GM03348 (cell line): Measurements from ENCODE around the gene SH3BP1.

Experiments
- DNase-seq: peaks from one replicate; pipeline ENCODE4 v3.0.0; 2012; ENCODE audit warnings: low spot score

Gene SH3BP1

DNA sequence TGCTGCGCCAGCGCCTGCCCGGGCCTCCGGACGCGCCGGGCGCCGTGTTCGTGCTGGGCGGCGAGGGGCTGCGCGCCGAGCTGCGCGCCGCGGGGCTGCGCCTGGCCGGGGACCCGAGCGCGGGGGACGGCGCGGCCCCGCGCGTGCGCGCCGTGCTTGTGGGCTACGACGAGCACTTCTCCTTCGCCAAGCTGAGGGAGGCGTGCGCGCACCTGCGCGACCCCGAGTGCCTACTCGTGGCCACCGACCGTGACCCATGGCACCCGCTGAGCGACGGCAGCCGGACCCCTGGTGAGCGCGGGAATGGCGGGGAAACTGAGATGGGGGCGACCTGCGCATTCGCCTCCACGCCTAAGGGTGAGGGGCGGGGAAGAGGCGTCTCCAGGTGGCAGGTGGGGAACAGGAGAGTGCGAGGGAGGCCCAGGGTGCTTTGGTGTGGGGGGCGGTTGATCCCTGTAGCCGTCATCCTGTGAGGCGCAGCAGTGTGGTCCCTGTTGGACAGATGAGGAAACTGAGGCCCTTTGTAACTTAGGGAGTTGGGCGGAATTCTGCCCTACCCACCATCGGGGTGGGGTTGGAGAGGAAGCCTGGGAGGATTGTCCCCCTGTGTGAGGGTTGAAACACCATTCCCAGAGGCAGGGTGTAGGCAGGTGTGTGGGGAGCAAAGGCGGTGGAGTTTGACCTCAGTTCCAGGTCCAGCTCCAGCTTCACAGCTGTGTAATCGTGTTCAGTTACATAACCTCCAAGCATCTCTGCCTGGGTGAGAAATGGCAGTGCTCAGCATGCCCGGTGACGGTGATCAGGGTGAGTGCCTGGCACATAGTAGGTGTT, 19.8 kb downstream of the SH3BP1 start:
- DNase-seq, result peak; percentile 31

DNA sequence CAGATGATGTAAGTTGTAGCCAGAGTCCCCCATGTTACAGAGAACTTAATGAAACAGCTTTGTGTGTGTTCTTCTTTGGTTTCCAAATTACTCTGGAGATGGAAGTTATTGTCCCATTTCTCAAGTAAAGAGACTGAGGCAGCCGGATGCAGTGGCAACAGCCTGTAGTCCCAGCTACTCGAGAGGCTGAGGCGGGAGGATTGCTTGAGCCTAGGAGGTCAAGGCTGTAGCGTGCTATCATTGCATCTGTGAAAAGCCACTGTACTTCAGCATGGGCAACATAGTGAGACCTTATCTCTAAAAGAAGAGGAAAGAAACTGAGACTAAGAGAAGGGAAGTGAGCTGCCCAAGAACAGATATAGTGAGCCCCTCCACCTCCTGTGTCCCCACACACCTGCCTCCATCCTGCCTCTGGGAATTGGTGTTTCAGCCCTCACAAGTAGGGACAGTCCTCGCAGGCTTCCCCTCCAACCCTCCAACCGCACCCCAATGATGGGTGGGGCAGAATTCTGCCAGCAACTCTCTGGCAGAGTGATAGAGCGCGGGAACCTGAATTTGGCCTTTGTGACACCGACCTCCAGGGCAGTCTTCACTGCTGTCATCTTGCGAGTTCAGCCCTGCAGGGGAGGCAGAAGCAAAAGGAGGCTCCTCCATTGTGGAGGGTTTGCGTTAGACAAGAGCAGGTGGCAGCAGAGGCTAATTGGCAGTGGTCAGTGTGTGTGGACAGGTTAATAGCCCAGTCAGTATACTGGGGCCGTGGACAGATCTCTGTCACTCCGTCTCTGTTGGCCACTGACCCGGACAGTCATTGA, 20.6 kb downstream of the SH3BP1 start:
- no peak for DNase-seq

DNA sequence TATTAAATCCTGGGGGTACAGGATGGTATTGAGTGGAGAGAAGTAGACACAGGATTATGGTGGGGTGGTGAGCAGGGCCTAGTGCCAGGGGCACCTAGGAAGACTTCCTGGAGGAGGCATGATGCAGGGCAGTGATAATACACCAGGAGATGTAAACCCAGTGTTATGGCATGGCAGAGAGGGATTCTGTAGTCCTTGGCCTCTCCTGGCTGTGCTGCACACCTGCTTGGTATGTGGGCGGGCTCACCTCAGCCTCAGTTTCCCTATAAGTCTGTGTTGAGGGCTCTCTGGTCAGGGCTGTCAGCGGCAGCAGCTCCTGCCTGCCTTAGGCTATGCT, 21.2 kb downstream of the SH3BP1 start:
- DNase-seq, result no peak

DNA sequence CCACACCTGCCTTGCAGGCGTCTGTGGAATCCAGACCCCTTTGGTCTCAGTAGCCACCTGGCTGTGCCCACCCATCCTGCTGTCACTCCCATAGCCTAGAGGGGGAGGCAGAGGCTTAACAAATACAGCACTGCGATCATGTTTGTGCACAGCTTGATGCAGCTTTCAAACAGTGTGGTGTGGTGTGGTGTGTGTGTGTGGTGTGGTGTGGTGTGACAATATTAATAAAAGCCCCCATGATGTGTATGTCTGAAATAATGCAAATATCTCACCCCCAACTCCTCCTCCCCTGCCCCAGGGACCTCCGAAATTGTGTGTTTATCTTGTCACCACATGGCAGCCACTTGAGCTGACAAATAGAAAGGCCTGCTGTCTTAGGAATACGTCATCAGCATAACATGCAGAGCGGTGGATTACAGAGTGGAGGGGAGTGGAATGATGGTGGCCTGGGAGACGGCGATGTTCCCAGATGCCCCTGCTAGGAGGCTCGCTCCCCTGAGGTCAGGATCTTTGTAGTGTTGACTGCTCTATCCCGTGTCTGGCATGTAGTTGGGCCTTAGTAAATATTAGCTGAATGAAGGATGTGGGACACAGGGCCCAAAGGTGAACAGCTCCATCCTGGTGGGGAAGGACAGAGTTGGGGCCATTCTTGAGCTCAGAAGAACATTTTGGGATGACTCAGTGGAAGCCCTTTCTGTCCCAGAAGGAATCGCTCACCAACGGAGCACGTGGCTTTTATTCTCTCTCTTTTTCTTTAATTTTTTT, 21.9 kb downstream of the SH3BP1 start:
- peak; percentile 60 for DNase-seq

DNA sequence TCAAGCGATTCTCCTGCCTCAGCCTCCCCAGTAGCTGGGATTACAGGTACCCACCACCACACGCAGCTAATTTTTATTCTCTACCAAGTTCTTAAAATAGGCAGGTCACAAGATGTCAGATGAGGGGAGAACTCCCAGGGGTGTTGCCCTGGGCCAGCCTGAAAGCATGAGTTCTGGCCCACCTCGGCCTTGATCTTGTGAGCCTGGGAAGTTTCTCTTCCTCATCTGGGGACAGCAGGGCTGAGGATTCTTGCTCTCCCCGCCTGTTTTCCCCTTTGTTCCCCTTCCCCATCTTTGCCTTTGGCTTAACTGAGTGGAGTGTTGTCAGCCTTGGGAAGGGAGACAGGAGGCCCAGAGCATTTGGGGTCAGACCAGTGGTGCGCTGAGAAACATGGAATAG, 22.6 kb downstream of the SH3BP1 start:
- DNase-seq, result no peak

DNA sequence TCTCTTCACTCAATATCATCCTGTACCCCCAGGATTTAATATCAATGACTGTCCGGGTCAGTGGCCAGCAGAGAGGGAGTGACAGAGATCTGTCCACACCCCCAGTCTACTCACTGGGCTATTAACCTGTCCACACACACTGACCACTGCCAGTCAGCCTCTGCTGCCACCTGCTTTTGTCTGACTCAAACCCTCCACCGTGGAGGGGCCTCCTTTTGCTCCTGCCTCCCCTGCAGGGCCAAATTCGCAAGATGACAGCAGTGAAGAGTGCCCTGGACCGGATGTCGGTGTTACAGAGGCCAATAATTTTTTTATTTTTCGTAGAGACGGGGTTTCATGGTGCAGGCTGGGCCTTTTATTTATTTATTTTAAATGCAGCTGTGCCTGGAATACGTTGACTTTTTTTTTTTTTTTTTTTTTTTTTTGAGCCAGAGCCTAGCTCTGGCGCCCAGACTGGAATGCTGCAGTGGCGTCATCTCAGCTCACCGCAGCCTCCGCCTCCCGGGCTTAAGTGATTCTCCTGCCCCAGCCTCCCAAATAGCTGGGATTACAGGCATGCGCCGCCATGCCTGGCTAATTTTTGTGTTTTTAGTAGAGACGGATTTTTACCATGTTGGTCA, 24.2 kb downstream of the SH3BP1 start:
- DNase-seq, result no peak

DNA sequence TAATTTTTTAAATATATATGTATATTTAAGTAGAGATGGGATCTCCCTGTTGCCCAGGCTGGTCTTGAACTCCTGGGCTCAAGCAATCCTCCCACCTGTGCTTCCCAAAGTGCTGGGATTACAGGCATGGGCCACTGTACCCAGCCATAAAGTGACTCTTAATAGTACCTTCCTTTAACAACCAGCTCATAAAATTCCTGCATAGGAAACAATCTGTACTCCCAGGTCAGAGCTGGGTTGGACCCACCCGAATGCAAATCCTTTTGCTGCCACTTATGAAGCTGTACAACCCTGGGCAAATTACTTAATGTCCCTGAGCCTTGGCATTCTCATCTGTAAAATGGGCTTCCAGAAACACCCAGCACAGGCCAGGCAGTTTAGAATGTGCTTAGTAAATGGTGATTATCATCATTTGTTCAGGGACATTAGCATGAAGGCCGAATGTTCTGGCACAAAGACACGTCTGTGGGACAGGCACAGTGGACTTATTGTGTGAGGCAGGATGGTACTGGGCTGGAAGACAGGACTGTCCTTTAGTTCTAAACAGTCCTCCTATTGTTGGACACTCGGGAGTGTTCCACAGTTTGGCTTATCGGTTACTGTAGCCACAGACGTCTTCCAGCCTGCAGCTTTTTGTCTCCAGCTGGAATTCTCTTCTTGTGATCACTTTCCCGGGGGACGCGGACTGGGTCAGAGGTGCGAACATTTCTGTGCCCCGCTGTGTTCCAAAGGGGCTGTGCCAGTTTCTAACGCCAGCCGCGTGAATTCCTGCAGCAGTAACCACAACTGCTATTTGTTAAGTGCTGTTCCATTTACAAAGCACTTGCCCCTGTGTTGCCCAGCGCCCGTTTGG, 25.0 kb downstream of the SH3BP1 start:
- no peak for DNase-seq

DNA sequence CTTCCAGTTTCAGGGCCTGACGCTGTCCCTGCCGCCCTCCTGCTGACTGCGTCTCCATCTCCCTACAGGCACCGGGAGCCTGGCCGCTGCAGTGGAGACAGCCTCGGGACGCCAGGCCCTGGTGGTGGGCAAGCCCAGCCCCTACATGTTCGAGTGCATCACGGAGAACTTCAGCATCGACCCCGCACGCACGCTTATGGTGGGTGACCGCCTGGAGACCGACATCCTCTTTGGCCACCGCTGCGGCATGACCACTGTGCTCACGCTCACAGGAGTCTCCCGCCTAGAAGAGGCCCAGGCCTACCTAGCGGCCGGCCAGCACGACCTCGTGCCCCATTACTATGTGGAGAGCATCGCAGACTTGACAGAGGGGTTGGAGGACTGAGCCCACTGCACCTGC, 26.0 kb downstream of the SH3BP1 start:
- DNase-seq, result no peak

DNA sequence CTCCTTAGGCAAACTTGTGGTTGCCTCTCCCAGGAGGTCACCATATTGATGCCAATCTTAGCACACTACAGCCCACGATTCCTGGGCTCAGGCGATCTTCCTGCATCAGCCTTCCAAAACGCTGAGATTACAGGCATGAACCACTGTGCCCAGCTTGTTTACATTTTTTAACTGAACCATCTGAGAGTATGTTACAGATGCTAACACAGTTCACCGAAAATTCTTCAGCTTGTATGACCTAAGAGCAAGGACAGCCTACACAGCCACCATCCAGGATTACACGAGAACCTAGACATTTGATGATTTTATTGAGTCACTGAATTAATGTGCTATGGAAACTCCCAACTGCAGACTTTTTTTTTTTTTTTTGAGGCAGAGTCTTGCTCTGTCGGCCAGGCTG, 30.1 kb downstream of the SH3BP1 start:
- DNase-seq, result no peak

DNA sequence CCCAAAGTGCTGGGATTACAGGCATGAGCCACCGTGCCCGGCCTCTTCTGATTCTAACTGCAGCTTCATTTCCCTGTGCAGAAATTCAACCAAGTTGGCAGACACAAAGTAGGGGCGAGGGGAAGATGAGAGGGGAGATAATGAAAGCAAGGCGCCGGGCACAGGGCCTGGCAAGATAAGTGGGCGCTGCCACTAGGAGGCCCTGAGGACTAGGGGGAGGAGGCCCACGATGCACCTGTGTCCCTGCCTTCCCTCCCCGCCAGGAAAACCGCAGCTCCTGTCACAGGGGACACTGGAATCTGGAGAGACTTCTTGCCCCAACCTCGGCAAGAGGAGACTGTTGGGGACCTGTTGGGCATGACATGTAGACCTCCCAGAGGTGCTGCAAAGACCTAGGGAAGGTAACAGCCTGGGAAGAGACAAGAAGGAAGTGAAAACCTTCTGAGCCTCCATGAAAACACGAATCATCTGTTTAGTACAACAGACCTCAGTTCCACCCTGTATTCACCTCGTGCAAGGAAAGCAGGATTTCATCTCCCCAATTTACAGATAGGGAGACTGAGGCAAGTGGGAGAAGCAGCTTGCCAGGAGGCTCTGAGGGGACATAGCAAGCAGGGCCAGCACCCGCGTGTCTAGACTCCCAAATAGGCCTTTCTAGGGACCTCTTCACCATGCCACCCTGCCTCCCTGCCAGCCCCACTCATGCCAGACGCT, 32.9 kb downstream of the SH3BP1 start:
- DNase-seq, result no peak

DNA sequence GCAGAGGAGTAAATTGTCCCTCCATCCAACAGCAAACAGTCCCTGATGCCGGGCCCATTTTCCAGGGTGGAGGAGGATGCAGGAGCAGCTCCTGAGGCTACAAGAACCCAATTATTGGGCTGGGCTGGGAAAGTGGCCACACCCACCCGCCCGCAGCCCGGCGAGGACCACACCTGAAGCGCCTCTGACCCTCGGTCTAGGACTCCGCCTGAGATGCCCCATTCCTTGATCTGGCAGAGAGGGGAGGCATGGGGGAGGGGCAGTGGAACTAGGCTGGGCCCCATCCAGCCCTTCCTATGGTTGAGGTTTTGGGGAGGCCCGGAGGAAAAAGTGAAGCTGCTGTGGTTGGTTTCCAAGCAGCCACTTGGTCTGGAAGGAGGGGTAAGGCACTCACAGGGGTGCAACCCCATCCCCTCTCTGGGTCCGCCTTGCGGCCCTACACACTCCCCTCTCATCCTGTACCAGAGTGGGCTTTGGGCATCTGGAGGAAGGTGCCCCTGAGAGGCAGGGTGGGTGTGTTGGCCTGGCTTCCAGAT, 33.5 kb downstream of the SH3BP1 start:
- no peak for DNase-seq

DNA sequence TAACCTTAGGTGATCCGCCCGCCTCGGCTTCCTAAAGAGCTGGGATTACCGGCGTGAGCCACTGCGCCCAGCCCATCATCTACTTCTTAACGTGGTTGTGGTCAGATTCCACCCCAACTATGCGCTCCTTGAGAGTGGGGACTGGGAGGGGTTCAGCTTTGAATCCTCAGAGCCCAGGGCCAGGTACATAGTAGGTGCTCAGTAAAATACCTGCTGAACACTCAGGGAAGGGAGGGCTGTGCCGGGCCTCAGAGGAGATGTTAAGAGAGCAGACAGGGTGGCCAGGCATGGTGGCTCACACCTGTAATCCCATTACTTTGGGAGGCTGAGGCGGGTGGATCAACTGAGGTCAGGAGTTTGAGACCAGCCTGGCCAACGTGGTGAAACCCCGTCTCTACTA, 34.8 kb downstream of the SH3BP1 start:
- DNase-seq, result no peak

DNA sequence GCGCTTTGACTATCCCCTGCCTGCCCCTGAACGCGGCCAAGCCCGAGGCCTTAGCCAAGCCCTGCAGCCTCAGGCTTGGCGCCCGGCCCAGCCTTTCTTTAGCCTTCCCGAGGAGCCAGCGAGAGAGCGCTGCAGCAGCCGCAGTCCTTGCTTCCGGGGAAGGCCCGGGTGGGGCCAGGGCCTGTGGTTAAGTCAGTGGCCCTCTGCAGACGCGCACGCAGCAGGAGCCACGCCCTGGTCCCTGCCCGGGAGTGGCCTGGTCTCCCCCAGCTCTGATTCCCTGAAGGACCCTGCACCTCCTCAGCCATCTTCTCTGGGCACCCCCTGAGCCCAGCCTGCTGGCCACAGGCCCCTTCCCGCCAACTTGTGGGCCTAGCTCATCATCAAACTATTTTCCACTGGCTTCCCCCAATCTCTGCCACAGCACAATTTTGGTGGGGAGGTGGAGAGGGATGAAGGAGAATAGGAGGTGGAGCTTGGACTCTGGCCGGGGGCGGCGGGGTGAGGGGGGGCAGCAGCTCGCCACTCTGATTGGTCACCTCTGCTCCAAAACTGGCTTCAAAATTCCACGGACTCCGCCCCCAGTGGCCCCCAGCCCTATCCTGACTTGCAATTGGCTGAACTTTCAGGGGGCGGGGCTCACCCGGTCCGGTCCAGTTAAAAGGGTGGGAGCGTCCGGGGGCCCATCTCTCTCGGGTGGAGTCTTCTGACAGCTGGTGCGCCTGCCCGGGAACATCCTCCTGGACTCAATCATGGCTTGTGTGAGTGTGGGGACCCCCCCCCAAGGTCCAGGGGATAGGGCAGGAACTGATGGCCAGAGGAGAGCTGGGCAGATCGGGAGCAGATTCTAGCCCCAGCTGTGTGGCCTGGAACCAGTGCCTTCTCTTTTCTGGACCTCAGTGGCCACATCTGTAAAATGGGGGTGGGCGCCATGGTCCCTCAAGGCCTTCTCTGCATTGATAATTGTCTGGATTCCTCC, 35.8 kb downstream of the SH3BP1 start, which contains the start of gene LGALS1:
LGALS1 (plus strand) TSS at position 686 of the 979 bp plus-strand sequence; CDS start at position 753, 67 bp downstream.
- DNase-seq, result peak; percentile 98

DNA sequence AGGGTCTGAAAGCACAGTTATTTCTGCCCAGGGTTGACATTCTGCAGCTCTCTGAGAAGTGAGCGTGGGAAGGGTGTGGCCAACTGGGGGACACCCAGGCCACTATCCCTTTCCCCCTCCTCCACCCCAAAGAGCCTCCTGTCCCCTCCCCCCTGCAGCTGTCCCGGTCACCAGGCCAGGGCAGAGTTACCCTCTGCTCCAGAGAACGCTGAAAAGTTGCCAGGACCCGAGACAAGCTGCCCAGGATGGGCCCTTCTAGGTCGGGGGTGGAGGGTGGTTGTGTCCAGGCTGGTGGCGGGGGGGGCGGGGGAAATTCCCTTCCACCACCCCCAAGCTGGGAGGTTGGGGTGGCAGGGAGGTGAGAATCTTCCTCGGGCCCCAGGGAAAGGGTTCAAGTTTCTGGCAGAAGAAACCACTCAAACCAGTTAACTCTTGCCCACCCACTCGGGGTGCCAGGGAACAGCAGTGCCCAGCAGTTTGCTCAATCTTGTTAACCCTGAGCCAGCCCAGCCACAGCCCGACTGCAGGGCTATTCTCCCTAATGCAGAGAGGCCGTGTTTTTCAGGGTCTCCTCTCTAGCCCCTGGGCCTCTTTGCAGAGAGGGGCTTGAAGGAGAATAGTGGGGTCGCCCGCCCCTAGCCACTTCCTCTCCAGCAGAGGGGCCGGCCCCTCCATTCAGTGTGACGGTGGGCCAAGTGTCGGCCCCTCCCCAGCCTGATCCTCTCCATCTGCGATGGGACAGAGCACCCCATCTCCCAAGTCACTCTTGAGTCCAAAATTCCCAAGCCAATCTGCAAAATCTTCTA, 36.7 kb downstream of the SH3BP1 start:
- DNase-seq, result peak; percentile 46

DNA sequence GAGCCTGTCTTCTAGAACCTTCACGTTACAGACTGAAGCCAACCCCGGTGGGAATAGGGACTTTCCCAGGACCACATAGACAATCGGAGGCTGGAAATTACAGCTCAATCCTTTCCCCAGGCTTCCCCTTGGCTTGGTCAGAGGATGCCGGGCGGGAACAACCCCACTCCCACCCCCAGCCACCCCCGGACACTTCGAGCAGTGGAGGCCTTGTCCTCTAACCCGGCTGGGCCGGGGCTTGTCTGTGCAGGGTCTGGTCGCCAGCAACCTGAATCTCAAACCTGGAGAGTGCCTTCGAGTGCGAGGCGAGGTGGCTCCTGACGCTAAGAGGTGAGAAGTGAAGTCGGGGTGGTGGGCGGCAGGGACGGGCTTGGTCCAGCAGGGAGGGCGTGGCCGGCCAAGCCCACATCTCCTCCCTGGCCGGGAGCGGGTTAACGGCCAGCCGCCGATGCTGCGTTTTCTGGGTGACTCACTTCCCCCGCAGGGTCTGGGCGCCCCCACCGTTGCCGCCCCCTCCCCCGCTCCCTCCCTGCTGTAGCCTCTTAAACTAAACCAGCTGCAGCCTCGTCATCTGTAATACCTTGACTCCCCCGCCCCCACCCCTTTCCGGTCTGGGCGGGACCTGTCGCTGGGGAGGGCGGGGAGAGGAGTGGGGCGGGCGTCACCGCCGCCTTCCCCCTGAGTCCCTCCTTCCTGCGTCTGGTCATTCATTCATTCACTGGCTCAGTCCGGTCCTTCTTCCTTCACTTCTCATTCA, 37.4 kb downstream of the SH3BP1 start:
- peak; percentile 91 for DNase-seq

DNA sequence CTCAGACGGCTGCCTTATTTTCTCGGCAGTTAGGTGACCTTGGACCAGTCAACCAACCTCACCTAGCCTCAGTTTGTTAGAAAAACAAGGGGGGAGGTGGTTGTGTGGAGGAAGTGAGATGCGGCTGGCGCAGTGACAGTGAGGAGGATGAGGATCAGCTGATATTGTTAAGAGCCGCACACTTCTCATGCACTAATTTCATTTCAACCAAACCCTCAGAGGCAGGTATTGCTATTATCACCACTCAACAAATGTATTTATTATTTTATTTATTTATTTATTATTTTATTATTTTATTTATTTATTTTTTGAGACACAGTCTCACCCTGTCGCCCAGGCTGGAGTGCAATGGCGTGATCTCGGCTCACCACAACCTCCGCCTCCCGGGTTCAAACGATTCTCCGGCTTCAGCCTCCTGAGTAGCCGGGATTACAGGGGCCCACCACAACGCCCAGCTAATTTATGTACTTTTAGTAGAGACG, 38.1 kb downstream of the SH3BP1 start:
- no peak for DNase-seq

DNA sequence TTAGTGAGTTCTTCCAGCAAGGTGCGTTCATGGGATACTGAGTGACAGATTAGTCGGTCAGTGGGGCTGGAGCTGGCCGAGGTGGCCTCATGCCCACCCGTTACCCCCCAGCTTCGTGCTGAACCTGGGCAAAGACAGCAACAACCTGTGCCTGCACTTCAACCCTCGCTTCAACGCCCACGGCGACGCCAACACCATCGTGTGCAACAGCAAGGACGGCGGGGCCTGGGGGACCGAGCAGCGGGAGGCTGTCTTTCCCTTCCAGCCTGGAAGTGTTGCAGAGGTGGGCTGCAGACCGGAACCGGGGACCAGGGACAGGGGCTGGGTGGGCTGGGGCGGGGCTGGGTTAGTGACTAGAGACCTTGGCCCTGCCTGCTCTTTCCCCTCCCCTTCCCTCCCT, 38.9 kb downstream of the SH3BP1 start:
- no peak for DNase-seq
